Hepatocyte (in vitro differentiated cells): ENCODE measurements around the gene TTC7B.

Experiments
- EZH2 ChIP-seq: fragments of 200-600 bp; sonication (generic); IDR thresholded peaks from 2 replicates; pipeline ENCODE4 v1.6.1; 2016; ENCODE audit warnings: antibody characterized with exemption, mild to moderate bottlenecking, borderline replicate concordance
- EZH2phosphoT487 ChIP-seq: fragments of 200-600 bp; sonication (generic); IDR thresholded peaks from one replicate; pipeline ENCODE4 v1.6.1; 2018; ENCODE audit warnings: antibody characterized with exemption, mild to moderate bottlenecking, low read depth, moderate library complexity; ENCODE audit not compliant: unreplicated experiment, severe bottlenecking
- TF ChIP-seq, protein P1 (sequence below): fragments of 200-600 bp; sonication (generic); IDR thresholded peaks from 2 replicates; pipeline ENCODE4 v1.5.1; 2016; ENCODE audit warnings: antibody characterized with exemption, mild to moderate bottlenecking; ENCODE audit not compliant: poor library complexity

DNA sequence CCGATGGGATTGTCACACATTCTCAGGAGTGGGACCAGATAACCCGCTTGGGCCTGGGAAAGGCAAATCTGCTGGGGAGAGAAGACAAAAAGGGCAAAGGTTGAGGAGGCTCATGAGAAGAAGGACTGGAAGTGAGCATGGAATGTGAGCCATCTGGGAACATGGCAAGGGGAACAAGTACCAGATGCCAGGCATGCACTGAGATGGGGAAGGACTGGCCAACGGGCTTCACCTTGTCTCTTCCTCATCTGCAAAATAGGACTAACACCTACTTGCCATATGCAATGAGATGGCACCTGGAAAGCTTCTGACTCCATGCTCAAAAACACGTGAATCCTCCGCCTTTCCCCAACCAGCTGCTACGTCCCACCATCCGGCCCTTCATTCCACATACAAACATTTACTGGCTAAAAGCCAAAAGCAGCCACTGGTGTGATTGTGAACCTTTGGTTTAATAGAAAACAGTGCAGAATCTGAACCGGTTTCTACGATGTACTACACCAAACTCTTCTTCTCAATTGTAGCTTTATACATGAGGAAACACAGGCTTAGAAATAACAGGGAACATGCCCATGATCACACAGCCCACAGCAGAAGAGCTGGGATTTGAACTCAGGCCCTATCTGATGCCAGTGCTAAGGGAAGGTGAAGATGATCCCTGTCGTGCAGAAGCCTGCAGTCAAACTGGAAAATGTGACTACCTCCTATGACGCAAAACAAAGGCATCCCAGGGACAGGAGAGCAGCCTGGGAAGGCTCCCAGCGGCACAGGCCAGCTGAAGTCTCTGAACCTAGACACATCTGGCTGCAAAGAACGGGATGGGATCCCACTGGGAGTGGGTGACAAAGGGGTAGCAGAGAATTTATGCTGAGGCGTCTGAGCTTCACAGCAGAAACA is 112.1 kb downstream of the TTC7B start:
- TF ChIP-seq, protein P1, sequence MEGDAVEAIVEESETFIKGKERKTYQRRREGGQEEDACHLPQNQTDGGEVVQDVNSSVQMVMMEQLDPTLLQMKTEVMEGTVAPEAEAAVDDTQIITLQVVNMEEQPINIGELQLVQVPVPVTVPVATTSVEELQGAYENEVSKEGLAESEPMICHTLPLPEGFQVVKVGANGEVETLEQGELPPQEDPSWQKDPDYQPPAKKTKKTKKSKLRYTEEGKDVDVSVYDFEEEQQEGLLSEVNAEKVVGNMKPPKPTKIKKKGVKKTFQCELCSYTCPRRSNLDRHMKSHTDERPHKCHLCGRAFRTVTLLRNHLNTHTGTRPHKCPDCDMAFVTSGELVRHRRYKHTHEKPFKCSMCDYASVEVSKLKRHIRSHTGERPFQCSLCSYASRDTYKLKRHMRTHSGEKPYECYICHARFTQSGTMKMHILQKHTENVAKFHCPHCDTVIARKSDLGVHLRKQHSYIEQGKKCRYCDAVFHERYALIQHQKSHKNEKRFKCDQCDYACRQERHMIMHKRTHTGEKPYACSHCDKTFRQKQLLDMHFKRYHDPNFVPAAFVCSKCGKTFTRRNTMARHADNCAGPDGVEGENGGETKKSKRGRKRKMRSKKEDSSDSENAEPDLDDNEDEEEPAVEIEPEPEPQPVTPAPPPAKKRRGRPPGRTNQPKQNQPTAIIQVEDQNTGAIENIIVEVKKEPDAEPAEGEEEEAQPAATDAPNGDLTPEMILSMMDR, result no peak
- TF ChIP-seq EZH2, result no peak
- TF ChIP-seq EZH2phosphoT487, result no peak
